Kidney capillary endothelial cell (primary cell): ENCODE measurements around the gene N4BP2L2.

ENCODE experiments used
- DNase-seq: peaks from one replicate; pipeline ENCODE4 v3.0.0-alpha.2; 2018; ENCODE audit warnings: low spot score

The N4BP2L2 gene

DNA sequence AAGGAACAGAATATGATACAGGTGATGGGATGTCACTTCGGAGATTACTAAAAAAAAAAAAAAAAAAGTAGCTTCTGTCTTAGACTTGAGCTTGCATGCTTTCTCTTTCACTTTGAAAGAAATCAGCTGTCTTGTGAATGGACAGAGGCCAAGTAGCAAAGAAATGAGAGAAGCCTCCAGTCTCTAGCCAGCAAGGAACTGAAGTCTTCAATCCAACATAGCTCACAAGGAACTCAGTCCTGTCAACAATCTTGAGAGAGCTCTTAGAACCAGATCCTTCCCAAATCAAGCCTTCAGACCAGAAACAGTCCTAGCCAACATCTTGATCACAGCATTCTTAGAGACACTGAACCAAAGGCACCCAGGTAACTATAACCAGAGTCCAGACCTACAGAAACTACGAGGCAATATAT lies 7.7 kb downstream of the N4BP2L2 start:
- no peak for DNase-seq

DNA sequence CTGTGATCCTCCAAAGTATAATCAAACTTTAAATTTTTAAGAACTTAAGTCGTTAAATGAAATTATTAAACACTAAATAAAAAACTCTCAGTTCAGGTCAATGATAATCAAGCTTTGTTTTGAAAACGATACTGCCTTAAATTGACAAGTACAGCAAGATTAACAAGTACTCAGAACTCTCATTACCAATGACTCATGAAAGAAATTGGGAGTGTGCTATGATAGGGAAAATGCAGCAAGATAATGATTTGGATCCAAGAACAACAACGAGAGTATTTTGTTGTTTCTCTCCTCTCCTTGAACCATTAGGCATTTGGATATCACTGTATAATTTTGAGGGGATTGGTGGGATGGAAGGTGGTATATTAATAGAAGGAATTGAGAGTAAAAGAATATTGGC lies 10.2 kb downstream of the N4BP2L2 start:
- no peak for DNase-seq

DNA sequence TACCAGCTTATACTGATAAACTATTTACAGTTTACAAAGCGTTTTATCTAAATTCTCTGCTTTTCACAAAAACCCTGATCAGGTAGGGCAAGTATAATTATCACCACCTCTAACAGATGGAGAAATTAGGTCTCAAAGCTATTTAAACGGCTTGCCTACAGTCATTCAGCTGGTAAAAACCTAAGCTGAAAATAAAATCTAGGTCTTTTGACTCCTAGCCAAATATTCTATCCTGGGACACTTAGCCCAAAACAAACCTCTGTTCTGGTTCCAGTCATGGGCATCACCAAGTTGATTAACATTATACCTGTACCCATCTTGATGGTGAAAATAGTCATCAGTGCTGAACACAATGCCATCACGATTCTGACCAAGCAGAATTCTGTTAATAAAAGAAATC lies 11.4 kb downstream of the N4BP2L2 start:
- no peak for DNase-seq

GRCh38 chr13:32525766-32526165 lies 12.8 kb downstream of the N4BP2L2 start:
- DNase-seq = no peak

GRCh38 chr13:32515246-32515645 lies 23.3 kb downstream of the N4BP2L2 start:
- no peak for DNase-seq

DNA sequence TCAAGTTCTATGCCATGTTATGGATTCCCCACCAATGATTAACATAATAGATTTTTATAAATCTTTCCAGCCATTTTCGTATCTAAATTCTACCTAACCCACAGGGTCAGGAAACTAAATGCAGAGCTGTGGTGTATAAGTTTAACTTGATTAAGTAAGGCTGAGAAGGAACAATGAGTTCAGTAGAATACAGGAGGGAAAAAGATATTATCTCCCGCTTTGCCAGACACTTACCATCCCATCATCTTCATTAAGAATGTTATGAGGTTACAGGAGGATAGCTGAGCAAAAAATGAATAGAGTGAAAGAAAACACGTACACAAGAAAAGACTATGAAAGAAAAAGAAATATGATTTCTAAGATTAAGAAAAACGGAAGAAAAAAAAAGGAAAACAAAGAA lies 27.1 kb downstream of the N4BP2L2 start:
- no peak for DNase-seq

DNA sequence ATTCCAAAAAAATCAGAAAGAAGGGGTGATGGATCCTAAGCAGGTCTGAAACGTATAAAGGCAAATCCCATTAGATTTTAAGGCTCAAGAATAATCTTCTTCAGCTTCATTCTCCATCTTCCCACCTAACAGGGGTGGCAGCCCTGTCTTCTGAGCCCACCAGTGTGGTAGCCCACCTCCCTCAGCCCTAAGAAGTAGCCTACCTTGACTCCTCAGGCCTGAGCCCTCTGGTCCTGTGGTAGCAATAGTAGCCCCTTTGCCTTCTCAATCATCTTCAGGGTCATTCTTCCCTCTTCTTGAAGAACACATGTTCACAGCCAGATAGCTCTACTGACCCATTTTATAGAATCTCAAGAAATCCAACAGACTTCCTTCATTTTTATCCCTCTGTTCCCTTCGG lies 33.7 kb downstream of the N4BP2L2 start:
- no peak for DNase-seq

- no peak for DNase-seq
Observed at GRCh38 chr13:32504263-32504662, 34.3 kb downstream of the N4BP2L2 start.

GRCh38 chr13:32503727-32504126 lies 34.9 kb downstream of the N4BP2L2 start:
- DNase-seq = no peak

- no peak for DNase-seq
Observed at GRCh38 chr13:32501064-32501463, 37.5 kb downstream of the N4BP2L2 start.

DNA sequence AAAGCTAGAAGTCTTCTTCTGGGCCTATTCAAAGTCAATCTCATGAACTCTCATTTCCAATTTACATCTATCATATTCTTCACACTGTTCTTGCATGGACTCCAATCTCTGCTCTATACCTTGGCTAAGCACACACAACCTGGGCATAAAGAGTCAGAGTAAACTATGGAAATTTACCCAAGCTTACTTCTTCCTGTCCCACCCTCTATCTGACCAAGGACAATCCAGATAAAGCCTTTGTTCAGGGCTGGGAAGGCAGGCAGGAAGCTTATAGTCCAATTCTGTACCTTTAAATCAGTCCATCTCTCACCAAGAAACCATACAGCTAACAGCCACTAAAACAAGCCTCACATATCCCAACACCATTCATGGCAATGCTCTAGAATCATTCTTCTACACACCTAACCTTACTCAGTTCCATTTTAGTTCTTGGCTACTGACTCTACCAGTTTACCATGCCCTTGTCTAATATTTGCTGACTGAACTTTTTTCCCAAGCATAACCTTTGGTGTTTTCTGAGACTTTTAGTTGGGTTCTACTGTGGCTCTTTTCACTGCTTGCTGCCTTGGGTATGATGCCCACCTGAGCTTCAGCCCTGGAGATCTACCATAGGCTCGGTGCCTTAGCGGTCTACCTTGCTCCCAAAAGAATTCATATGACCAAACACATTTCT lies 38.9 kb downstream of the N4BP2L2 start:
- DNase-seq = no peak

DNA sequence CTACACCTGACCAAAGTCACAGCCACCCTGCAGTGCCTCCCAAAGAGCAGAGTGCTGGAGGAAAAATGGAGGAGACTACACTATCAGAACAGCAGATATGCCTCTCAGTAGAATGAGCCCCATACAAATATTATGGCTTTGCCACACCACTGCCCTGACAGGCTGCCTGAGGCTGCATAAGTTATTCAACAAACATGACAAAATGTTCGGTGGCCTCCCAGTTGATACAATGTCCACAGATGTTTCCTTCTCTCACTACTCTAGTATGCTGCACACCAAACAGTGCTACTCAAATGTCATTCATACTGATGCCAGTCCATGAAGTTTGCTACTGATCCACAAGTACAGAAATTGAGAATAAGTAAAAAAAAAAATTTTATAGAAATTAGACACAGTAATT lies 41.0 kb downstream of the N4BP2L2 start:
- DNase-seq = no peak

- no peak for DNase-seq
Observed at GRCh38 chr13:32496599-32497160, 41.9 kb downstream of the N4BP2L2 start.

DNA sequence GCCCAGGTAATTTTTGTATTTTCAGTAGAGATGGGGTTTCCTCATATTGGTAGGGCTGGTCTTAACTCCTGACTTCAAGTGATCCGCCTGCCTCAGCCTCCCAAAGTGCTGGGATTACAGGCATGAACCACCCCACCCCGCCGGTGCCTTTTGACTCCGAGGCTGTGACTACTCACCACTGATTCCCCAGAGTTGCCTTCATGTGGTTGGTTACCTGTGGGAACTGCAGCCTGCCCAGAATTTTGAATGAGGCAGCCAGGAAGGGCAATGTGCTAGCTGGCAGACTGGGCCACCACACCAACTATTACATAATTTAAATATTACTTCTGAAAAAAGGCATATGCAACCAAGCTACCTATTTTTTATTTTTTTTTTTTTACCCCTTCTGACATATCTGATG lies 42.8 kb downstream of the N4BP2L2 start:
- DNase-seq = no peak

GRCh38 chr13:32495429-32495828 lies 43.2 kb downstream of the N4BP2L2 start:
- DNase-seq = no peak

DNA sequence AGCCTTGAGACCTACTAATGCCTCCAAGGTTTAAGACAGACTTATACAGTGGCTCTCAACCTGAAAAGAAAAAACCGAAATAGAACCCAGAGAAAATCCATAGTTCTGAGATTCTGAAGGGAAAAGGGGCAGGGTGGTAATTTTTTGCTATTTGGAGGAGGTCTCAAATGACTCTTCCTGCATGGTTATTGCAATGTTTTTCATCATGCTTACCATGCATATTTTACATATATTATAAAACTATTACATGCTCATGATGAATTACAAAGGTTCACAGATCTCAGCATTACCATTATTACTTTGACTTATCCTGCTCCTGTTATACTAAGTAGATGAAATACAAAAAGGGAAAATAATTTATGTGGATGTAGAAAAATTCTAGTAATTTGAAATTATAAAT lies 47.6 kb downstream of the N4BP2L2 start:
- DNase-seq = no peak

DNA sequence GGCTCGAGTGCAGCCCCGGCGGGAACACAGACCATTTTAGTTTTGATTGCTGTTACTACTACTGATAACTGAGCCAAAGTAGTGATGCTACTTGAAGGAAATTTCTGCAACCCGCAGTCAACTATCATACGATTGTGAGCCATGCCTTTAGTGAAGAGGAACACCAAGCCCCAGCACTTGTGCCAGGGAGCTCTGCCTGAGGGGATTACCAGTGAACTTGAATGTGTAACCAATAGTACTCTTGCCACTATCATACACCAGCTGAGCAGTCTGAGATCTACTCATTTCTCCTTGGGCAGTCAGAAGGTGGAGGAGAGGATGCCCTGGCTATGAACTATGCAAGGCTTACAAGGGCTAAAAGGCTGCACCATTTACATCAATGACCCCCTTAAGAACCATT lies 61.7 kb downstream of the N4BP2L2 start:
- DNase-seq = no peak

DNA sequence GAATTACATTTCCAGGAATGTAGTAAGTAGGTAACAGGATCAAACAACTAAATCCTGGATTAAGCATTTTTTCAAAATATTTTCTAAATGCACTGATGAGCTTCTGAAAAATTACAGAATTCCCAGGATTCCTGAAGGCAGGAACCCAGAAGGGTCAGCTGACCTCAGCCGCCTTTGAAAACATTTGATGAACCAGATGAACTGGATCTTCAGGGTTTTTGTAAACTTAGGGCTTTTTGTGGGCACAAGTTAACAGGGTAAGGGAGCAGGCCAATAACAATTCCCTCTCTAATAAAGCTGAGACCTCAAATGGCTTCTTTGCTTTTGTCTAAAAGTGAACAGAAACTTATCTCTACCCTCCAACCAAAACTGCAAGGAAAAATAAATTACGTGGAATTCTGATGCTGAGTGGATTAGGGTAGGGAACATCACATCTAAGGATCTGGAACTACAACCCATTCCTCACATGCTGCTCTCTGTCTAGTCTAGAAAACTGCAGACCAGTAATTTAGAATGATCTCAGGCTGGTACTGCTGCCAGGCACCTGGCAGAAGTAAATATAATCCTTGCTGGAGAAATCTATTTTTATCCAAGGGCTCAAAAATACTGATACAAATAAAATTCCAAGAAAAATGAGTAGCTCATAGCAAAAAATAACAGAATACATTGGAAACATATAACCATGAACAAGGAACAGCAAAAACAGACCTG lies 62.4 kb downstream of the N4BP2L2 start:
- no peak for DNase-seq

- no peak for DNase-seq
Observed at GRCh38 chr13:32474999-32475792, 63.4 kb downstream of the N4BP2L2 start.

GRCh38 chr13:32473650-32474049 lies 64.9 kb downstream of the N4BP2L2 start:
- DNase-seq = no peak

GRCh38 chr13:32472194-32472621 lies 66.4 kb downstream of the N4BP2L2 start:
- no peak for DNase-seq

- DNase-seq = no peak
Observed at GRCh38 chr13:32471187-32471922, 67.2 kb downstream of the N4BP2L2 start.
